ENCODE results near the gene PIGS. TPM values are rescaled to one million over a fixed set of nuclear protein-coding genes. Genes with fewer than 3 reads are reported as not detected.
"Not testable (repeated sequence)": the region's sequence is repeated elsewhere in the genome, so short reads cannot be mapped to it uniquely, and the experiment has no call there.

The PIGS gene
- total RNA-seq: 10 to 100 TPM; 61.7 to 62.6 TPM

GRCh38 chr17:28571361-28572122, at the start of gene PIGS:
Gene PIGS, minus strand, starts transcription at chr17:28571524. Its CDS starts 28 bp downstream, at chr17:28571496.
- Mint-ChIP-seq H3K4me1 (peaks cover 62% of the 10 kb centered on the region), H3K36me3 (ENCODE audit: low read depth) (peaks cover 38% of the 10 kb centered on the region), H3K9me3 (no peaks in the 10 kb centered on the region), H3K4me3 (peak within 1 kb of the TSS; percentile 95), H3K27me3 (no peaks in the 10 kb centered on the region), H3K27ac (peak within 1 kb of the TSS; percentile 95)
- ChIA-PET POLR2A (interaction anchor here (0.6 to 1.0 kb wide), 2 partner anchors 148 to 1555 kb away, joined by 4 to 5 read pairs; partner anchors contain the start of gene RPL23A), CTCF (interaction anchor here (1.0 to 3.9 kb wide), 7 partner anchors 10 to 155 kb away, joined by 3 to 27 read pairs (median 7); partner anchors contain the start of gene TLCD1)
- DNase-seq: peak; percentile 94

- H3K4me1 Mint-ChIP-seq: no peaks in the 10 kb centered on the region
- CTCF ChIA-PET: interaction anchor here (0.7 to 1.5 kb wide), 3 partner anchors 9 to 946 kb away, joined by 3 to 6 read pairs (median 3); no protein-coding TSS in a partner anchor
- H3K4me3 Mint-ChIP-seq: no peak overlapping the region
- no peaks in the 10 kb centered on the region for H3K27me3 Mint-ChIP-seq
- no peaks in the 10 kb centered on the region for H3K9me3 Mint-ChIP-seq
- H3K36me3 Mint-ChIP-seq (ENCODE audit: low read depth): peaks cover 62% of the 10 kb centered on the region
- DNase-seq: no peak
- POLR2A ChIA-PET: no interaction called here
- H3K27ac Mint-ChIP-seq: no peak overlapping the region
These were observed 48.7 kb upstream of the PIGS start for GRCh38 chr17:28620010-28620409.

GRCh38 chr17:28618464-28618863, 47.1 kb upstream of the PIGS start:
- Mint-ChIP-seq H3K36me3 (ENCODE audit: low read depth) (peaks cover 70% of the 10 kb centered on the region), H3K4me3 (no peak overlapping the region), H3K4me1 (peaks cover 2% of the 10 kb centered on the region), H3K9me3 (no peaks in the 10 kb centered on the region), H3K27me3 (no peaks in the 10 kb centered on the region), H3K27ac (no peak overlapping the region)
- POLR2A ChIA-PET: no interaction called here
- CTCF ChIA-PET: interaction anchor here (0.6 to 1.5 kb wide), 5 partner anchors 8 to 28 kb away, joined by 3 to 6 read pairs (median 3); no protein-coding TSS in a partner anchor
- DNase-seq: no peak

- Mint-ChIP-seq H3K9me3 (no peaks in the 10 kb centered on the region), H3K4me3 (no peak overlapping the region), H3K27me3 (no peaks in the 10 kb centered on the region), H3K27ac (no peak overlapping the region), H3K36me3 (ENCODE audit: low read depth) (peaks cover 63% of the 10 kb centered on the region), H3K4me1 (peaks cover 3% of the 10 kb centered on the region)
- ChIA-PET POLR2A (no interaction called here), CTCF (interaction anchor here (1.7 kb wide), 1 partner anchor 16 kb away, joined by 4 read pairs; no protein-coding TSS in a partner anchor)
- DNase-seq: no peak
These were observed 45.0 kb upstream of the PIGS start for GRCh38 chr17:28616281-28616680.

GRCh38 chr17:28615260-28615940, 44.1 kb upstream of the PIGS start:
- ChIA-PET POLR2A (no interaction called here), CTCF (interaction anchor here (1.1 kb wide), 1 partner anchor 28 kb away, joined by 3 read pairs; no protein-coding TSS in a partner anchor)
- H3K4me1 Mint-ChIP-seq: peaks cover 3% of the 10 kb centered on the region
- DNase-seq: no peak
- no peaks in the 10 kb centered on the region for H3K9me3 Mint-ChIP-seq
- no peak overlapping the region for H3K27ac Mint-ChIP-seq
- peaks cover 55% of the 10 kb centered on the region for H3K36me3 Mint-ChIP-seq (ENCODE audit: low read depth)
- no peaks in the 10 kb centered on the region for H3K27me3 Mint-ChIP-seq
- no peak overlapping the region for H3K4me3 Mint-ChIP-seq

- Mint-ChIP-seq H3K36me3 (ENCODE audit: low read depth) (peaks cover 46% of the 10 kb centered on the region), H3K27ac (peak within 1 kb of the TSS; percentile 38), H3K4me3 (no peak within 1 kb of the TSS), H3K9me3 (no peaks in the 10 kb centered on the region), H3K4me1 (peaks cover 3% of the 10 kb centered on the region), H3K27me3 (no peaks in the 10 kb centered on the region)
- CTCF ChIA-PET: interaction anchor here (1.0 to 1.2 kb wide), 3 partner anchors 10 to 65 kb away, joined by 3 read pairs; no protein-coding TSS in a partner anchor
- POLR2A ChIA-PET: no interaction called here
- no peak for DNase-seq
These were observed 42.6 kb upstream of the PIGS start, which contains the start of gene RSKR for GRCh38 chr17:28613931-28614381. Gene RSKR, minus strand, starts transcription at chr17:28614185. Its CDS starts 24 bp downstream, at chr17:28614161.

- CTCF ChIA-PET: interaction anchor here (0.8 to 1.2 kb wide), 5 partner anchors 11 to 116 kb away, joined by 3 read pairs; no protein-coding TSS in a partner anchor
- Mint-ChIP-seq H3K27ac (no peak overlapping the region), H3K27me3 (no peaks in the 10 kb centered on the region), H3K4me3 (no peak overlapping the region), H3K36me3 (ENCODE audit: low read depth) (peaks cover 42% of the 10 kb centered on the region), H3K9me3 (no peaks in the 10 kb centered on the region), H3K4me1 (peaks cover 3% of the 10 kb centered on the region)
- POLR2A ChIA-PET: no interaction called here
- peak; percentile 39 for DNase-seq
These were observed 41.9 kb upstream of the PIGS start for GRCh38 chr17:28612936-28613872.

GRCh38 chr17:28612531-28612930, 41.2 kb upstream of the PIGS start:
- H3K9me3 Mint-ChIP-seq: no peaks in the 10 kb centered on the region
- ChIA-PET CTCF (interaction anchor here (0.5 to 1.2 kb wide), 4 partner anchors 31 to 173 kb away, joined by 3 read pairs; no protein-coding TSS in a partner anchor), POLR2A (no interaction called here)

GRCh38 chr17:28610376-28610775, 39.1 kb upstream of the PIGS start:
- H3K4me3 Mint-ChIP-seq: no peak overlapping the region
- no peaks in the 10 kb centered on the region for H3K9me3 Mint-ChIP-seq
- CTCF ChIA-PET: interaction anchor here (0.6 to 1.7 kb wide), 8 partner anchors 9 to 947 kb away, joined by 3 to 6 read pairs (median 4); no protein-coding TSS in a partner anchor
- H3K27ac Mint-ChIP-seq: no peak overlapping the region
- POLR2A ChIA-PET: interaction anchor here (0.6 kb wide), 1 partner anchor 9 kb away, joined by 3 read pairs; no protein-coding TSS in a partner anchor
- peaks cover 26% of the 10 kb centered on the region for H3K36me3 Mint-ChIP-seq (ENCODE audit: low read depth)
- DNase-seq: no peak
- no peaks in the 10 kb centered on the region for H3K27me3 Mint-ChIP-seq
- peaks cover 3% of the 10 kb centered on the region for H3K4me1 Mint-ChIP-seq

More at GRCh38 chr17:28612531-28612930, 41.2 kb upstream of the PIGS start:
- H3K36me3 Mint-ChIP-seq (ENCODE audit: low read depth): peaks cover 40% of the 10 kb centered on the region
- no peak overlapping the region for H3K4me3 Mint-ChIP-seq
- H3K27me3 Mint-ChIP-seq: no peaks in the 10 kb centered on the region
- peaks cover 3% of the 10 kb centered on the region for H3K4me1 Mint-ChIP-seq
- no peak for DNase-seq
- peak overlapping the region; percentile 52 for H3K27ac Mint-ChIP-seq

- H3K4me3 Mint-ChIP-seq; H3K9me3 Mint-ChIP-seq; DNase-seq; H3K27me3 Mint-ChIP-seq; CTCF ChIA-PET; H3K36me3 Mint-ChIP-seq (ENCODE audit: low read depth); POLR2A ChIA-PET; H3K27ac Mint-ChIP-seq: not testable (repeated sequence)
- H3K4me1 Mint-ChIP-seq: peaks cover 10% of the 10 kb centered on the region
These were observed 32.7 kb upstream of the PIGS start for GRCh38 chr17:28604031-28604430.

GRCh38 chr17:28599311-28600184, 28.2 kb upstream of the PIGS start:
- H3K9me3 Mint-ChIP-seq: no peaks in the 10 kb centered on the region
- H3K4me3 Mint-ChIP-seq: peak overlapping the region; percentile 88
- ChIA-PET CTCF (interaction anchor here (0.7 to 2.3 kb wide), 4 partner anchors 21 to 31 kb away, joined by 3 to 8 read pairs (median 4); partner anchors contain the start of genes ALDOC and PIGS), POLR2A (interaction anchor here (0.6 to 1.4 kb wide), 3 partner anchors 19 to 120 kb away, joined by 3 to 4 read pairs (median 4); partner anchors contain the start of gene RPL23A)
- no peaks in the 10 kb centered on the region for H3K27me3 Mint-ChIP-seq
- peaks cover 13% of the 10 kb centered on the region for H3K36me3 Mint-ChIP-seq (ENCODE audit: low read depth)
- peak; percentile 52 for DNase-seq
- H3K27ac Mint-ChIP-seq: peak overlapping the region; percentile 93
- H3K4me1 Mint-ChIP-seq: peaks cover 25% of the 10 kb centered on the region

Data from activated CD4-positive, alpha-beta T cell treated with anti-CD3 and anti-CD28 coated beads, Interleukin-2, amount 10 ng/mL, durations not matched to agents 7 days and 5 days (primary cell).